ENCODE measurements around the gene MAST4. TPM values are rescaled to one million over a fixed set of nuclear protein-coding genes. Genes with fewer than 3 reads are reported as not detected.

The MAST4 gene
- total RNA-seq, 1 donor from 2014 or later, result 10.5 TPM

- H3K9me3 Mint-ChIP-seq (ENCODE audit: unreplicated experiment), result peaks cover 4% of the 10 kb centered on the region
- H3K4me1 Mint-ChIP-seq (ENCODE audit: unreplicated experiment), result peaks cover 5% of the 10 kb centered on the region
- H3K4me3 Mint-ChIP-seq (ENCODE audit: unreplicated experiment), result no peak overlapping the region
- TF ChIP-seq CTCF (IDR thresholded peaks at IDR 0.05), result no peak
- H3K27ac Mint-ChIP-seq (ENCODE audit: unreplicated experiment), result no peak overlapping the region
- H3K27me3 Mint-ChIP-seq (ENCODE audit: unreplicated experiment), result no peaks in the 10 kb centered on the region
- DNase-seq (ENCODE audit: extremely low spot score, unreplicated experiment), result no peak
- H3K36me3 Mint-ChIP-seq (ENCODE audit: unreplicated experiment), result peaks cover 2% of the 10 kb centered on the region
These were observed 22.0 kb downstream of the MAST4 start for GRCh38 chr5:66617991-66618768.

GRCh38 chr5:66620711-66621110, 24.5 kb downstream of the MAST4 start:
- no peak for DNase-seq (ENCODE audit: extremely low spot score, unreplicated experiment)
- H3K36me3 Mint-ChIP-seq (ENCODE audit: unreplicated experiment), result peaks cover 2% of the 10 kb centered on the region
- no peak for TF ChIP-seq CTCF (IDR thresholded peaks at IDR 0.05)
- peaks cover 9% of the 10 kb centered on the region for H3K9me3 Mint-ChIP-seq (ENCODE audit: unreplicated experiment)
- H3K4me3 Mint-ChIP-seq (ENCODE audit: unreplicated experiment), result no peak overlapping the region
- H3K27me3 Mint-ChIP-seq (ENCODE audit: unreplicated experiment), result no peaks in the 10 kb centered on the region
- peaks cover 5% of the 10 kb centered on the region for H3K4me1 Mint-ChIP-seq (ENCODE audit: unreplicated experiment)
- peak overlapping the region; percentile 3 for H3K27ac Mint-ChIP-seq (ENCODE audit: unreplicated experiment)

DNA sequence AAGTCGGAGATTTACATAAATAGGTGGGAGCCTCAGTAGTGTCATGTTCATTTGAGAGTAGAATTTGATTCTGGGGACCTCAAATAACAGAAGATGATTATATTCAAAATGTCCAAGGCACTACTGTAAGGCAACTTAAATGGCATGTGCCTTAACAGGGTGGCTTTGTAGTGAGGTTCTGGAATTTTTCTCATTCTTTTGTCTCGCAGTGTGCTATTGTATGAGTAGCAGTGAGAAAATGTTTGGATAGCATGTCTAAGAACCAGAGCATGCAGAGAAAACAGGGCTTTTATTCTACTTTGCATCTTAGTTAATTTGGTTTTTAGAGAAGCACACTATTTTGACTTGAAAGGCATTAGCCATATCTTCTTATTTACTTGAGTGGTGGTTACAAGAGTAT, 25.0 kb downstream of the MAST4 start:
- no peak for DNase-seq (ENCODE audit: extremely low spot score, unreplicated experiment)
- Mint-ChIP-seq H3K9me3 (ENCODE audit: unreplicated experiment) (peaks cover 9% of the 10 kb centered on the region), H3K27me3 (ENCODE audit: unreplicated experiment) (no peaks in the 10 kb centered on the region), H3K27ac (ENCODE audit: unreplicated experiment) (peak overlapping the region; percentile 3), H3K4me1 (ENCODE audit: unreplicated experiment) (peaks cover 5% of the 10 kb centered on the region), H3K36me3 (ENCODE audit: unreplicated experiment) (peaks cover 2% of the 10 kb centered on the region), H3K4me3 (ENCODE audit: unreplicated experiment) (no peak overlapping the region)
- TF ChIP-seq CTCF (IDR thresholded peaks at IDR 0.05), result no peak

GRCh38 chr5:66621736-66622135, 25.5 kb downstream of the MAST4 start:
- no peak for DNase-seq (ENCODE audit: extremely low spot score, unreplicated experiment)
- peaks cover 2% of the 10 kb centered on the region for H3K36me3 Mint-ChIP-seq (ENCODE audit: unreplicated experiment)
- no peak overlapping the region for H3K27ac Mint-ChIP-seq (ENCODE audit: unreplicated experiment)
- peaks cover 5% of the 10 kb centered on the region for H3K4me1 Mint-ChIP-seq (ENCODE audit: unreplicated experiment)
- H3K9me3 Mint-ChIP-seq (ENCODE audit: unreplicated experiment), result peaks cover 9% of the 10 kb centered on the region
- H3K4me3 Mint-ChIP-seq (ENCODE audit: unreplicated experiment), result no peak overlapping the region
- H3K27me3 Mint-ChIP-seq (ENCODE audit: unreplicated experiment), result peaks cover 2% of the 10 kb centered on the region
- no peak for TF ChIP-seq CTCF (IDR thresholded peaks at IDR 0.05)

GRCh38 chr5:66628561-66628960, 32.4 kb downstream of the MAST4 start:
- H3K9me3 Mint-ChIP-seq (ENCODE audit: unreplicated experiment), result peaks cover 3% of the 10 kb centered on the region
- DNase-seq (ENCODE audit: extremely low spot score, unreplicated experiment), result no peak
- no peaks in the 10 kb centered on the region for H3K4me1 Mint-ChIP-seq (ENCODE audit: unreplicated experiment)
- TF ChIP-seq CTCF (IDR thresholded peaks at IDR 0.05), result no peak
- H3K27ac Mint-ChIP-seq (ENCODE audit: unreplicated experiment), result no peak overlapping the region
- H3K36me3 Mint-ChIP-seq (ENCODE audit: unreplicated experiment), result no peaks in the 10 kb centered on the region
- no peak overlapping the region for H3K4me3 Mint-ChIP-seq (ENCODE audit: unreplicated experiment)
- peaks cover 4% of the 10 kb centered on the region for H3K27me3 Mint-ChIP-seq (ENCODE audit: unreplicated experiment)

Data from osteocyte (in vitro differentiated cells).